OCI-LY3 (cell line): ENCODE results near the gene CITED4.

Experiments
- CTCF ChIP-seq: fragments of 200-600, 300-600 bp; sonication (generic); IDR thresholded peaks from 2 replicates; pipeline ENCODE4 v1.5.1; 2014; ENCODE audit warnings: antibody characterized with exemption, low read length, low read depth
- EZH2phosphoT487 ChIP-seq: fragments of 200-600 bp; shearing (Covaris generic); IDR thresholded peaks from 2 replicates; pipeline ENCODE4 v1.6.1; 2018; ENCODE audit warnings: antibody characterized with exemption, mixed run types, low read depth

DNA sequence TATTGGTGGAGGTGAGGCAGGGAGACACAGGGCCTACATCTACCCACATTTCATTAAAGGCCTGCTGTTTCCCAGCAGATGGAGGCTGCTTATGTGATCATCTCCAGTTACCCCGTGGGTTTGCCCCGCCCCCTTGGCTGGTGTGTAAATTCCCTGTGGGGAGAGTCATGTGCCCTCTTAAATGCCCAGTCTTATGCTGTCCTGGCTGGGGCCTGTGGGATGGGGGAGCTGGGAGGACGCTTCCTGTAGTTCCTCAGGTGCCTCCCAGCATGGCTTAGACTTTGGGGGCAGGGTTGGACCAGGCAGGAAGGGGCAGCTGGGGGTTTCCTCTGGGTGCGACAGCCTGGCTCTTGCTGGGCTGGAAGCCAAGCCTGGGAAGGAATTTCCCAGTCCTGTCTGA, 15.5 kb upstream of the CITED4 start:
- no peak for TF ChIP-seq CTCF
- TF ChIP-seq EZH2phosphoT487: no peak
